Measurements from ENCODE around the gene TTC12. TPM values are rescaled to one million over a fixed set of nuclear protein-coding genes. Genes with fewer than 3 reads are reported as not detected.

Gene TTC12
- total and polyA plus RNA-seq, 9 donors, result 8.1 to 32.5 (median 25.8) TPM

GRCh38 chr11:113276466-113276865 is 37.9 kb upstream of the TTC12 start:
- intact Hi-C loops (cut with DNase I), result loop anchor here in 1 of 4 donors (10.0 kb wide), 1 partner anchor 692 kb away; no protein-coding TSS in a partner anchor
- no peak for DNase-seq
- Histone ChIP-seq H3K27me3 (no peaks in the 10 kb centered on the region), H3K4me1 (ENCODE audit: insufficient read depth) (no peaks in the 10 kb centered on the region), H3K9me3 (no peaks in the 10 kb centered on the region), H3K36me3 (no peaks in the 10 kb centered on the region), H3K27ac (no peak overlapping the region), H3K4me3 (no peak overlapping the region)
- 75 to 90% (median 80%) methylated on average over 2 of the region's 2 CpGs for WGBS, 3 donors
- no peak for TF ChIP-seq CTCF (IDR thresholded peaks at IDR 0.05)
- TF ChIP-seq EP300 (IDR thresholded peaks at IDR 0.05), result no peak
- no peak for TF ChIP-seq POLR2A (IDR thresholded peaks at IDR 0.05)

DNA sequence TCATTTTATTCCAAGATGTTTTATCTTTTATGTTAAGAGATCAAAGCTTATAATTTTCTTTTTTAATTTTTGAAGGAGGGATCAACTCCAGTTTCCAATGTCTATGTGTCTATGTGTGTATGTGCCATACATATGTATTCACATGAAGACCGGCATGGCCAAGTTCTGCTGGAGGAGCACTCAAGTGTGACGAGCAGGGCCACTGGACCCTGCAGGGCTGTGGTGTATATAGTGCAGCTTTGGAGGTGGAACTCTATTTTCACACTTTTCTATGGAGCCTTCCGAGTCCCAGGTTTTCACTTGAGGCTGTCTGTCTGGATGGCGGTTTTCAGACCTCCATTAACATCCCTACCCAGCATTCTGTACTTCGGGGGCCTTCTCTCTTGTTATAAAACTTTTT is 36.5 kb upstream of the TTC12 start:
- no peaks in the 10 kb centered on the region for H3K36me3 ChIP-seq
- WGBS, 3 donors, result 94 to 98% (median 96%) methylated on average over 5 of the region's 5 CpGs
- H3K4me1 ChIP-seq (ENCODE audit: insufficient read depth), result no peaks in the 10 kb centered on the region
- H3K27ac ChIP-seq, result no peak overlapping the region
- DNase-seq, result no peak
- intact Hi-C loops (cut with DNase I), result loop anchor here in 1 of 4 donors (10.0 kb wide), 1 partner anchor 693 kb away; no protein-coding TSS in a partner anchor
- TF ChIP-seq CTCF (IDR thresholded peaks at IDR 0.05) (no peak), EP300 (IDR thresholded peaks at IDR 0.05) (no peak), POLR2A (IDR thresholded peaks at IDR 0.05) (no peak)
- no peak overlapping the region for H3K4me3 ChIP-seq
- H3K27me3 ChIP-seq, result no peaks in the 10 kb centered on the region
- H3K9me3 ChIP-seq, result no peaks in the 10 kb centered on the region

DNA sequence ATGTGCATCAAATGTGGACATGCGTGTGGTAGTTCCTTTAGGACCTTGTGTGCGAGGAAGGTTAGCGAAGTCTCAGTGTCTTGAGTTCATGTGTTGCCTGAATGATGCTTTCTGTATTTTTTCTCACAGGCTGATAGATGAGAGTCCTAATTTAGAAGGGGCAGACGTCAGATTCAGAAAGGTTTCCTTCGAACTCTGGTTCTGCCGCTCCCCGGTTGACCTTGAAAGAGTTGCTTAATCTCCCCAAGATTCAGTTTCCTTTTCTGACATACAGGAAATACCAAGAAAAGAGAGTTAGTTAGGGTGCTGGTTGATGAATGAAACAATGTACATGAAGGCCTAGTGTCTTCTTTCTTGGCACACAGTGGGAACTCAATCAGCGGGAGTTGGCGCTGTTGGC is 35.9 kb upstream of the TTC12 start:
- no peak overlapping the region for H3K4me3 ChIP-seq
- 71 to 78% (median 76%) methylated on average over 9 of the region's 9 CpGs for WGBS, 3 donors
- no peaks in the 10 kb centered on the region for H3K27me3 ChIP-seq
- no peak overlapping the region for H3K27ac ChIP-seq
- intact Hi-C loops (cut with DNase I), result loop anchor here in 1 of 4 donors (10.0 kb wide), 1 partner anchor 694 kb away; no protein-coding TSS in a partner anchor
- TF ChIP-seq POLR2A (IDR thresholded peaks at IDR 0.05) (no peak), EP300 (IDR thresholded peaks at IDR 0.05) (no peak), CTCF (IDR thresholded peaks at IDR 0.05) (no peak)
- H3K9me3 ChIP-seq, result no peaks in the 10 kb centered on the region
- DNase-seq, result peak in 1 of 5 donors; percentile 43
- no peaks in the 10 kb centered on the region for H3K36me3 ChIP-seq
- no peaks in the 10 kb centered on the region for H3K4me1 ChIP-seq (ENCODE audit: insufficient read depth)

- no peak for DNase-seq
- WGBS, 3 donors, result 65 to 74% (median 68%) methylated on average over 4 of the region's 4 CpGs
- no peaks in the 10 kb centered on the region for H3K9me3 ChIP-seq
- no peaks in the 10 kb centered on the region for H3K36me3 ChIP-seq
- H3K27me3 ChIP-seq, result no peaks in the 10 kb centered on the region
- no peak overlapping the region for H3K4me3 ChIP-seq
- TF ChIP-seq EP300 (IDR thresholded peaks at IDR 0.05) (no peak), CTCF (IDR thresholded peaks at IDR 0.05) (peak in 1 of 3 donors; percentile 50)
- intact Hi-C loops (cut with DNase I), result loop anchor here in 1 of 4 donors (10.0 kb wide), 1 partner anchor 694 kb away; no protein-coding TSS in a partner anchor
- no peaks in the 10 kb centered on the region for H3K4me1 ChIP-seq (ENCODE audit: insufficient read depth)
- no peak overlapping the region for H3K27ac ChIP-seq
These were observed 35.5 kb upstream of the TTC12 start for GRCh38 chr11:113278925-113279324.
